Measurements from ENCODE around the gene ADAMTSL2. TPM values are rescaled to one million over a fixed set of nuclear protein-coding genes. Genes with fewer than 3 reads are reported as not detected.

The ADAMTSL2 gene
- 0.54 and 1.2 TPM in 2 replicates for total RNA-seq

DNA sequence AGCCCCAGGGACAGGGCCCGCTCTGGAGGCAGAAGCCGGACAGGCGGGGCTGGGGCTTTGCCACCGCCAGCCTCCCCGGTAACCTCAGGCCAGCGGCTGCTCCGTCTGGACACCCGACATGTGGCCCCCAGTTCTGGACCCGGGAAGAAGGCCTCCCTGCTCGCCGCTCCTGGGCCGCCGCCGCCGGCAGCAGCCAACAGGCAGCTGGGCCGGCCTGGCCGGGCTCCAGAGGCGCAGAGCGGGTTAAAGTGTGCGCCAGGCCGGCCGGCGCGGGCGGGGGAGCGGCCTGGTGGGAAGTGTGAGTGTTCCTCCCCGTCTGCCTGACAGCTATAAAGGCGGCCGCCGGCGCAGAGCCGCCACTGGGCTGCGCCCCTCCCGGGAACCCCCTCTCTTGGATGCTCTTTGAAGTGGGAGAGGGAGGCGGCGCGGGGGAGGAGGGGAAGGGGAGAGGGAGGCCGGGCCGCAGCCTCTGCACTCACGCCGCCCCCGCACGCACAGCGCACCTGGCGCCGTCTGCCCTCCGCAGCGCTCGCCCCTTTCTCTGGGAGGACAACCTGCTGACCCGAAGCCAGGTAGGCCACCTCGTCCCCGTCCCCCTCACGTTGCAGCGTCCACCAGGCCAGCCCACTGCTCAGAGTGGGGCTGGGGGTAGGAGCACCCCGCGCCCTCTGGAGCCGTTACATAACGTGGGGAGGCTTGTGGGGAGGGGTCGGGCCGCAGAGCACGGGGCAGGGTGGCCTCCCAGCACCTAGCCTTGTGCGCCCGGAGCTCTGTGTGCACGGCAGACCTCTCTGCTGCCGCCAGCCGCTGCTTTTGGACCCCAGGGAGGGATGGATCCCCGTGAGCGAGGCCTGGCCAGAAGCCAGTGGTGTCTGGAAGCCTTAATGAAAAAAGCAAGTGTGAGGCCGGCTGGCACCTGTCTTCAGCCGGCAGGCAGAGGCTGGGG is at the start of gene ADAMTSL2:
Gene ADAMTSL2, plus strand, starts transcription at position 359 of the 946 bp plus-strand sequence. CDS start 2,009 bp downstream, outside the sequence.
- Histone ChIP-seq H3K4me3 (ENCODE audit: low read depth, low read length) (no peak within 1 kb of the TSS), H3K36me3 (ENCODE audit: control insufficient read depth, insufficient read depth, low read length) (no peaks in the 10 kb centered on the region), H3K27me3 (ENCODE audit: control insufficient read depth, insufficient read depth, low read length) (peaks cover 87% of the 10 kb centered on the region)
- no peak for DNase-seq (ENCODE audit: low read depth)
- TF ChIP-seq, protein P1, sequence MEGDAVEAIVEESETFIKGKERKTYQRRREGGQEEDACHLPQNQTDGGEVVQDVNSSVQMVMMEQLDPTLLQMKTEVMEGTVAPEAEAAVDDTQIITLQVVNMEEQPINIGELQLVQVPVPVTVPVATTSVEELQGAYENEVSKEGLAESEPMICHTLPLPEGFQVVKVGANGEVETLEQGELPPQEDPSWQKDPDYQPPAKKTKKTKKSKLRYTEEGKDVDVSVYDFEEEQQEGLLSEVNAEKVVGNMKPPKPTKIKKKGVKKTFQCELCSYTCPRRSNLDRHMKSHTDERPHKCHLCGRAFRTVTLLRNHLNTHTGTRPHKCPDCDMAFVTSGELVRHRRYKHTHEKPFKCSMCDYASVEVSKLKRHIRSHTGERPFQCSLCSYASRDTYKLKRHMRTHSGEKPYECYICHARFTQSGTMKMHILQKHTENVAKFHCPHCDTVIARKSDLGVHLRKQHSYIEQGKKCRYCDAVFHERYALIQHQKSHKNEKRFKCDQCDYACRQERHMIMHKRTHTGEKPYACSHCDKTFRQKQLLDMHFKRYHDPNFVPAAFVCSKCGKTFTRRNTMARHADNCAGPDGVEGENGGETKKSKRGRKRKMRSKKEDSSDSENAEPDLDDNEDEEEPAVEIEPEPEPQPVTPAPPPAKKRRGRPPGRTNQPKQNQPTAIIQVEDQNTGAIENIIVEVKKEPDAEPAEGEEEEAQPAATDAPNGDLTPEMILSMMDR (IDR thresholded peaks at IDR 0.05; ENCODE audit: insufficient read depth, low read length, poor library complexity, severe bottlenecking): no peak

DNA sequence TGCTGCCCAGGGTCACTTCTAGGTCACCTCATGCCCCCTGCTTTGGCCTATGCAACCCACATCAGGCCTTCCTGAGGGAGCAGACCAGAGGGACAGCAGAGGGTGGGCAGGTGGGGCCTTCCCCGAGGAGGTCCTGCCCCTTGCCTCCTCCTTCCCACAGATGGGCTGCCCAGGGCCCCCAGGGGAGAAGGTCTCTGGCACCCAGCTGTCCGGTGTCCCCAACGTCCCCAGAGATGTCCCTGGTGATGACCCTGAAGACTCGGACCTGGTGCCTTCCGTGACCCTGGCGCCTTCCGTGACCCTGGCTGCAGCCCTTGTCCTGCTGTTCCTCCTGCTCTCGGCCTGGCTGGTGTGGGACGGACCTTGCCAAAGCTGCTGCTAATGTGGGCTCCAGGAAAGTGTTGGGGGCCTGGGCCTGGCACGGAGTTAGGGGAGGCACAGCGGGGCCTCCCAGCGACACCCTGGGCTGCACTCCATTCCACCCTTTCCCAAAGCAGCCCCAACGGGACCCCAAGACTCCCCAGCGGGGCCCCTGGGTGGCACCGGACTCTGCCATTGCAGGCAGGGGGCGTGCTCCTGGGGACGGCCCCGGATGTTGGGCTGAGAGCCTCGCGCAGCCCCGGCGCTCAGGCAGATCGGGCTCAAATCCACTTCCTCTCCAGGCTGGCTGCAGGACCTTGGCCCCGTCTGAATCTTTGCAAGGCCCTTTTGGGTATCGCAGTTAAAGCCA is 48.8 kb upstream of the ADAMTSL2 start:
- peaks cover 21% of the 10 kb centered on the region for H3K27me3 ChIP-seq (ENCODE audit: control insufficient read depth, insufficient read depth, low read length)

GRCh38 chr9:133487331-133487725 is 47.2 kb upstream of the ADAMTSL2 start:
- Histone ChIP-seq H3K4me3 (ENCODE audit: low read depth, low read length) (no peak overlapping the region), H3K36me3 (ENCODE audit: control insufficient read depth, insufficient read depth, low read length) (no peaks in the 10 kb centered on the region), H3K27me3 (ENCODE audit: control insufficient read depth, insufficient read depth, low read length) (peaks cover 28% of the 10 kb centered on the region)
- TF ChIP-seq, protein P1 (IDR thresholded peaks at IDR 0.05; ENCODE audit: insufficient read depth, low read length, poor library complexity, severe bottlenecking): no peak
- no peak for DNase-seq (ENCODE audit: low read depth)

More for the DNA sequence above, 48.8 kb upstream of the ADAMTSL2 start:
- DNase-seq (ENCODE audit: low read depth): no peak
- Histone ChIP-seq H3K4me3 (ENCODE audit: low read depth, low read length) (no peak overlapping the region), H3K36me3 (ENCODE audit: control insufficient read depth, insufficient read depth, low read length) (no peaks in the 10 kb centered on the region)
- TF ChIP-seq, protein P1 (IDR thresholded peaks at IDR 0.05; ENCODE audit: insufficient read depth, low read length, poor library complexity, severe bottlenecking): no peak

GRCh38 chr9:133488686-133489252 is 45.7 kb upstream of the ADAMTSL2 start:
- TF ChIP-seq, protein P1 (IDR thresholded peaks at IDR 0.05; ENCODE audit: insufficient read depth, low read length, poor library complexity, severe bottlenecking): no peak
- Histone ChIP-seq H3K36me3 (ENCODE audit: control insufficient read depth, insufficient read depth, low read length) (no peaks in the 10 kb centered on the region), H3K4me3 (ENCODE audit: low read depth, low read length) (no peak overlapping the region), H3K27me3 (ENCODE audit: control insufficient read depth, insufficient read depth, low read length) (peaks cover 34% of the 10 kb centered on the region)
- DNase-seq (ENCODE audit: low read depth): no peak

DNA sequence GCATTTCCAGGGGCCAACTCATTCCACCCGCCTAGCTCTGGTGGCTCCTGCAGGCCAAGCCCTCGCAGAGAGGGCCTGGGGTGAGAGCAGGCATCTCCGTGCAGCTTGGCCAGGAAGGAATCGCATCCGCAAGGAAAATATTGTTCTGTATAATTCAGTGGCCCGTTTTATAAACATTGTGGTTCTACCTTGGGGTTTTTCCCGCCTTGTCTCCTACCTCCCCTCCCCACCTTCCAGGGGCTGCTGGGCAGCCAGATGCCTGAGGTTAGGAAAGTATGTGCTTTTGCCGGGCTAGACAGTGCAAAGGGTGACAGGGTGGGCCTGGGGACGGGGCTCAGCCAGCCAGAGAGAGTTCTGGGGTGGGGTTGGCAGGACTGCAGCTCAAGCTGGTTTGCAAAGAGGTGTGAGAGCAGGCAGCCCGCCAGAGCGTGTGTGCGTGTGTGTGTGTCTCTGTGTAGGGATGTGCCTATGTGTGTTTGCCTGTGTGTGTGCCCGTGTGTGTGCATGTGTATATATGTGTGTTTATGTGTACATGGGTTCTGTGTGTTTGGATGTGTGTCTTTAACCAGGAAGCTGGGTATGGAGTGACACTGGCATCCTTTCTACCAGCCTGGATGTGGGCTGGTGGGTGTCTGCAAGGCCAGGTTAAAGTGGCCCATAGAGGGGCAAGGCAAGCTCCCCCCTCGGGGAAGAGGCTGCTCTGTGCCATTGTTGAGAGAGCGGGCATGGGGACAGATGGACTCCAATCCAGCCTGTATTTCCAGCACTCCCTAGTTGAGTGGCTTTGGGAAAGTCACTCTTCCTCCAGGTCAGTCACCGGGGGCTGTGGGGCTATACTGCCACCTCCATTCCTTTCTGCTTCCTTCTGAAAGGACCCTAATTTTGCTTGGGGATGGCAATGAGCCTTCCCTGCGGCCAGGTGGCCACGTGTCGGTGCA is 45.0 kb upstream of the ADAMTSL2 start:
- TF ChIP-seq, protein P1 (IDR thresholded peaks at IDR 0.05; ENCODE audit: insufficient read depth, low read length, poor library complexity, severe bottlenecking): no peak
- Histone ChIP-seq H3K4me3 (ENCODE audit: low read depth, low read length) (no peak overlapping the region), H3K36me3 (ENCODE audit: control insufficient read depth, insufficient read depth, low read length) (no peaks in the 10 kb centered on the region), H3K27me3 (ENCODE audit: control insufficient read depth, insufficient read depth, low read length) (peaks cover 35% of the 10 kb centered on the region)
- no peak for DNase-seq (ENCODE audit: low read depth)

Data from kidney epithelial cell (primary cell).